HG02943 (cell line): Measurements from ENCODE around the gene ATG5.
"Not testable (repeated sequence)": the region's sequence is repeated elsewhere in the genome, so short reads cannot be mapped to it uniquely, and the experiment has no call there.

ENCODE experiments used
- ATAC-seq: cut with Tn5 transposase; IDR thresholded peaks from one replicate; pipeline ENCODE4 v1.9.1; 2021; ENCODE audit warnings: mild to moderate bottlenecking, low read depth, moderate library complexity; ENCODE audit not compliant: unreplicated experiment

ATG5 gene

GRCh38 chr6:106264433-106264832 is 61.1 kb downstream of the ATG5 start:
- ATAC-seq = not testable (repeated sequence)

GRCh38 chr6:106259748-106260147 is 65.8 kb downstream of the ATG5 start:
- ATAC-seq = not testable (repeated sequence)

- ATAC-seq = no peak
These were observed 66.8 kb downstream of the ATG5 start for GRCh38 chr6:106258726-106259125.

- ATAC-seq = no peak
These were observed 68.4 kb downstream of the ATG5 start for GRCh38 chr6:106257195-106257594.

GRCh38 chr6:106256201-106256968 is 69.2 kb downstream of the ATG5 start:
- ATAC-seq = no peak

GRCh38 chr6:106255306-106255705 is 70.3 kb downstream of the ATG5 start:
- no peak for ATAC-seq

GRCh38 chr6:106254636-106255035 is 70.9 kb downstream of the ATG5 start:
- ATAC-seq = no peak

GRCh38 chr6:106253731-106254130 is 71.8 kb downstream of the ATG5 start:
- no peak for ATAC-seq

- no peak for ATAC-seq
These were observed 72.4 kb downstream of the ATG5 start for GRCh38 chr6:106253172-106253571.

GRCh38 chr6:106252687-106253086 is 72.9 kb downstream of the ATG5 start:
- no peak for ATAC-seq

GRCh38 chr6:106251531-106252255 is 73.9 kb downstream of the ATG5 start:
- not testable (repeated sequence) for ATAC-seq

- no peak for ATAC-seq
These were observed 74.6 kb downstream of the ATG5 start for GRCh38 chr6:106250953-106251352.

GRCh38 chr6:106249658-106250057 is 75.9 kb downstream of the ATG5 start:
- no peak for ATAC-seq

GRCh38 chr6:106247733-106248132 is 77.8 kb downstream of the ATG5 start:
- no peak for ATAC-seq

- ATAC-seq = no peak
These were observed 78.3 kb downstream of the ATG5 start for GRCh38 chr6:106247293-106247692.

- no peak for ATAC-seq
These were observed 80.6 kb downstream of the ATG5 start for GRCh38 chr6:106244931-106245330.

GRCh38 chr6:106244521-106244920 is 81.0 kb downstream of the ATG5 start:
- ATAC-seq = no peak

GRCh38 chr6:106243261-106243660 is 82.3 kb downstream of the ATG5 start:
- no peak for ATAC-seq

GRCh38 chr6:106241498-106241897 is 84.1 kb downstream of the ATG5 start:
- no peak for ATAC-seq

- ATAC-seq = no peak
These were observed 88.3 kb downstream of the ATG5 start for GRCh38 chr6:106237286-106237685.

- not testable (repeated sequence) for ATAC-seq
These were observed 95.6 kb downstream of the ATG5 start for GRCh38 chr6:106229876-106230445.
